Upper lobe of left lung (tissue), 4 donors: ENCODE measurements around the gene GUCA2B.

Experiments
- CTCF ChIP-seq, 6 experiments: fragments of 450-650 bp in 4 of 6; fragments of 200-600 bp in 2 of 6; sonication (generic) in 2 of 6; IDR thresholded peaks; one replicate each; pipeline ENCODE4 v1.5.1; 2016 to 2019; ENCODE audit warnings: antibody characterized with exemption in 6 of 6
- POLR2A ChIP-seq, 4 donors: fragments of 450-650 bp; IDR thresholded peaks; one replicate each; pipeline ENCODE4 v1.5.1; 2016 to 2017; ENCODE audit warnings: antibody characterized with exemption in 4 of 4, mild to moderate bottlenecking in 2 of 4
- POLR2AphosphoS5 ChIP-seq, 2 donors: sonication (generic); formaldehyde crosslinking; IDR thresholded peaks; one replicate each; pipeline ENCODE4 v1.5.1; 2017; ENCODE audit warnings: antibody characterized with exemption in 2 of 2

DNA sequence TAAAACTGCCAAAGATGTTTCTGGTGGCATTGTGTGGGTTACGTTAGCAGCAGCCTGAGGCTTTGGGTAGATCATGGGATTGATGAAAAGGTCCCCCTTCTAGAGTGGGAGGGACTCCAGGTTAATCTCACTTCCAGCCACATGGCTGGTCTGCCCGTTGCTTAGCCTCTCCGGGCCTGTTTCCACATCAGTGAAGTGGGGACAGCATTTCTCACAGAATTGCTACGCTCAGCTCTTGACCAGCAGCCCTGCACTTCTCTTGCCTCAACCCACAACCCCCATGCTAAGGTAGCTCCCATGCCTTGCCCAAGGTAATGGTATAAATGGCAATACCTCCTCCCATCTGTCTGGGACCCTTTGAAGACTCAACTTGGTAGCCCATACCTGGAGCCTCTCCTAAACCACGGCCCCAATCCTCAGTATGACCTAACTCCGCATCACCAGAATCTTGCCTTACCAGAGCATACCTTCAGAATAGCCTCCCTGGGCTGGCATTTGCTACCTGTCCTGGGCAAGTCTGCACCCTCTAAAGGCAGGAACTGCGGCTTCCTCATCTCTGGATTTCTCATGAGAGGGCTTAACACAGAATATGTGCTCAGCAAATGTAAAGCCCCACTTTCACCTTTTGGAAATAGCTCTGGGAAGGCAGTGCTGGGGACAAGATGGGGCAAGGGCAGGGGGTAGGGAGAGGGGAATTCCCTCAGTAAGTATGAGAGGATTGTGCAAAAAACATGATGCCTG, 22.3 kb downstream of the GUCA2B start:
- TF ChIP-seq CTCF (IDR thresholded peaks at IDR 0.05) (no peak), POLR2AphosphoS5 (IDR thresholded peaks at IDR 0.05) (no peak), POLR2A (IDR thresholded peaks at IDR 0.05) (no peak)
